ENCODE results near the gene SUSD1.
"Not testable (repeated sequence)": the region's sequence is repeated elsewhere in the genome, so short reads cannot be mapped to it uniquely, and the experiment has no call there.

- TF ChIP-seq CTCF, POLR2A, POLR2AphosphoS5 (IDR thresholded peaks at IDR 0.05): not testable (repeated sequence)
Observed at GRCh38 chr9:112133806-112134205, 41.3 kb downstream of the SUSD1 start.

Data from stomach (tissue), 4 donors.